Measurements from ENCODE around the gene IFI27L1. TPM values are rescaled to one million over a fixed set of nuclear protein-coding genes. Genes with fewer than 3 reads are reported as not detected.

IFI27L1 gene
- total and polyA plus RNA-seq, 2 of the 13 experiments (the other 11 are each of a cell fraction or from before 2014, with no cell fraction given), result 11.9 to 19.0 TPM

GRCh38 chr14:94058674-94059138, 22.4 kb upstream of the IFI27L1 start (continued):
- TF ChIP-seq ZHX2 (IDR thresholded peaks at IDR 0.05; ENCODE audit: low read depth) (no peak), ZHX2 (CRISPR knock-in tag; IDR thresholded peaks at IDR 0.05; ENCODE audit: borderline replicate concordance) (no peak), ESRRA (CRISPR knock-in tag; IDR thresholded peaks at IDR 0.05; ENCODE audit: low read depth) (0 out of 2 replicates have a peak, but pooled peaks have one; percentile 18), KAT7 (CRISPR knock-in tag; IDR thresholded peaks at IDR 0.05; ENCODE audit: borderline replicate concordance) (no peak), SMAD1 (CRISPR knock-in tag; IDR thresholded peaks at IDR 0.05; ENCODE audit: borderline replicate concordance, low read depth) (no peak), ZNF501 (CRISPR knock-in tag; IDR thresholded peaks at IDR 0.05) (0 out of 2 replicates have a peak, but pooled peaks have one; percentile 29), ZNF264 (CRISPR knock-in tag; IDR thresholded peaks at IDR 0.05) (peak; percentile 56; the same call in 1 of the 2 replicates), GATAD1 (CRISPR knock-in tag; IDR thresholded peaks at IDR 0.05) (0 out of 2 replicates have a peak, but pooled peaks have one; percentile 20), NCOA2 (CRISPR knock-in tag; IDR thresholded peaks at IDR 0.05) (peak; percentile 87), RARA (CRISPR knock-in tag; IDR thresholded peaks at IDR 0.05) (peak; percentile 61), ZNF747 (CRISPR knock-in tag; IDR thresholded peaks at IDR 0.05; ENCODE audit: borderline replicate concordance) (no peak), ZNF761 (CRISPR knock-in tag; conservative IDR thresholded peaks at IDR 0.05) (0 out of 2 replicates have a peak, but pooled peaks have one; percentile 12), ZNF18 (CRISPR knock-in tag; IDR thresholded peaks at IDR 0.05; ENCODE audit: insufficient replicate concordance) (no peak), KDM1A (CRISPR knock-in tag; IDR thresholded peaks at IDR 0.05) (0 out of 2 replicates have a peak, but pooled peaks have one; percentile 29), ERF (CRISPR knock-in tag; IDR thresholded peaks at IDR 0.05) (peak; percentile 74), AFF4 (CRISPR knock-in tag; IDR thresholded peaks at IDR 0.05) (no peak), ZSCAN5A (CRISPR knock-in tag; IDR thresholded peaks at IDR 0.05; ENCODE audit: borderline replicate concordance) (0 out of 2 replicates have a peak, but pooled peaks have one; percentile 37)
